PC-9 (cell line): ENCODE data around the gene IVD. TPM values are rescaled to one million over a fixed set of nuclear protein-coding genes. Genes with fewer than 3 reads are reported as not detected.

Experiments
- BruUV-seq: library from RNA; stranded (reverse); fragments of 400-500 nt; replicated peaks from 2 replicates; lab custom pipeline; 2021; lab: Mats Ljungman, UMichigan
- CTCF ChIA-PET: fragments of 300-600 bp; sonication (Branson Sonifier 250); formaldehyde crosslinking; loops from one replicate; lab custom pipeline; 2022; ENCODE audit warnings: antibody characterized with exemption; lab: Charles Lee
- POLR2A ChIA-PET: fragments of 300-600 bp; sonication (Branson Sonifier 250); formaldehyde crosslinking; loops from one replicate; lab custom pipeline; 2022; ENCODE audit warnings: antibody characterized with exemption; ENCODE audit not compliant: unreplicated experiment; lab: Charles Lee
- DNase-seq, 2 experiments: peaks; one replicate each; pipeline versions ENCODE4 v3.0.0 to v3.0.0-alpha.2; 2015 to 2022; ENCODE audit warnings: mixed read lengths in 1 of 2
- H2AFZ ChIP-seq: fragments of 200-600 bp; sonication (generic); 2 replicates; pipeline ENCODE4 v1.8.1; 2017; ENCODE audit warnings: antibody characterized with exemption
- H3F3A ChIP-seq: fragments of 200-600 bp; sonication (generic); 2 replicates; pipeline ENCODE4 v1.8.1; 2017; ENCODE audit warnings: antibody characterized with exemption, mild to moderate bottlenecking, low read depth; ENCODE audit not compliant: insufficient read depth
- H3K27ac ChIP-seq: fragments of 200-600 bp; sonication (generic); 2 replicates; pipeline ENCODE4 v1.6.1; 2016; ENCODE audit warnings: mixed run types
- H3K27me3 ChIP-seq: fragments of 200-600 bp; sonication (generic); 2 replicates; pipeline ENCODE4 v1.6.1; 2016; ENCODE audit warnings: low read depth, mixed run types; ENCODE audit not compliant: insufficient read depth
- H3K36me3 ChIP-seq: fragments of 200-600 bp; sonication (generic); 2 replicates; pipeline ENCODE4 v1.6.1; 2016; ENCODE audit warnings: low read depth, mixed run types
- H3K4me1 ChIP-seq: fragments of 200-600 bp; sonication (generic); replicated peaks from 2 replicates; pipeline ENCODE4 v1.6.1; 2016; ENCODE audit warnings: mixed run types; ENCODE audit not compliant: insufficient read depth
- H3K4me2 ChIP-seq: fragments of 200-600 bp; sonication (generic); 2 replicates; pipeline ENCODE4 v1.6.1; 2017; ENCODE audit warnings: mixed run types
- H3K4me3 ChIP-seq: fragments of 200-600 bp; sonication (generic); 2 replicates; pipeline ENCODE4 v1.6.1; 2016; ENCODE audit warnings: mixed run types
- H3K79me2 ChIP-seq: fragments of 200-600 bp; sonication (generic); 2 replicates; pipeline ENCODE4 v1.6.1; 2017; ENCODE audit warnings: low read depth, mixed run types
- H3K9me2 ChIP-seq: fragments of 200-600 bp; sonication (generic); 2 replicates; pipeline ENCODE4 v1.8.1; 2017; ENCODE audit warnings: mild to moderate bottlenecking; ENCODE audit not compliant: insufficient read depth
- H3K9me3 ChIP-seq: fragments of 200-600 bp; sonication (generic); 2 replicates; pipeline ENCODE4 v1.8.1; 2016; ENCODE audit warnings: low read depth; ENCODE audit not compliant: insufficient read depth
- H4K20me1 ChIP-seq: fragments of 200-600 bp; sonication (generic); 2 replicates; pipeline ENCODE4 v1.8.1; 2017; ENCODE audit not compliant: insufficient read depth
- CTCF ChIP-seq: fragments of 200-600 bp; sonication (generic); conservative IDR thresholded peaks from 2 replicates; pipeline ENCODE4 v1.6.1; 2017; ENCODE audit warnings: mixed run types, antibody characterized with exemption, mild to moderate bottlenecking, moderate library complexity
- EZH2 ChIP-seq: fragments of 200-600 bp; sonication (generic); IDR thresholded peaks from 2 replicates; pipeline ENCODE4 v1.8.0; 2017; ENCODE audit warnings: antibody characterized with exemption, low read depth
- intact Hi-C: fragments of 100-400 bp; cut with micrococcal nuclease; formaldehyde crosslinking; loops from one replicate; pipeline ENCODE4 v1.10.0; 2022; ENCODE audit not compliant: unreplicated experiment
- total RNA-seq: library from RNA; stranded (reverse); gene quantifications from 2 replicates; pipeline ENCODE4 v1.2.3, GENCODE V29; 2021

IVD gene
- total RNA-seq, 1 experiment from 2014 or later: 82.5 TPM

DNA sequence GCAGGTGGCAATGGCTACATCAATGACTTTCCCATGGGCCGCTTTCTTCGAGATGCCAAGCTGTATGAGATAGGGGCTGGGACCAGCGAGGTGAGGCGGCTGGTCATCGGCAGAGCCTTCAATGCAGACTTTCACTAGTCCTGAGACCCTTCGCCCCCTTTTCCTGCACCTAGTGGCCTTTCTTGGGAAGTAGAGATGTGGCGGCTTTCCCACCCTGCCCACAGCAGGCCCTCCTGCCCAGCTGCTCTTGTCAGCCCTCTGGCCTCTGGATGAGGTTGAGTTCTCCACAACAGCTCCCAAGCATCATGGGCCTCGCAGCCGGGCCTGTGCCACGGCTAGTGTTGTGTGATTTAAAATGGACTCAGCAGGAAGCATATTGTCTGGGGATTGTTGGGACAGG lies 12.5 kb downstream of the IVD start:
- Histone ChIP-seq H3K27me3 (no peaks in the 10 kb centered on the region), H3K9me3 (no peaks in the 10 kb centered on the region), H3F3A (peaks cover 21% of the 10 kb centered on the region), H2AFZ (no peak overlapping the region), H3K4me3 (no peak overlapping the region), H4K20me1 (no peaks in the 10 kb centered on the region), H3K27ac (no peak overlapping the region), H3K4me1 (peaks cover 20% of the 10 kb centered on the region), H3K9me2 (no peaks in the 10 kb centered on the region), H3K79me2 (no peaks in the 10 kb centered on the region), H3K36me3 (no peaks in the 10 kb centered on the region), H3K4me2 (no peak overlapping the region)
- no peak for DNase-seq
- no peak for TF ChIP-seq CTCF
- TF ChIP-seq EZH2: no peak
- intact Hi-C loops: no loop called here
- ChIA-PET POLR2A (interaction anchor here (0.9 kb wide), 1 partner anchor 22 kb away, joined by 3 read pairs; the partner anchor contains the start of gene BAHD1), CTCF (no interaction called here)
- no TSS peak for BruUV-seq

DNA sequence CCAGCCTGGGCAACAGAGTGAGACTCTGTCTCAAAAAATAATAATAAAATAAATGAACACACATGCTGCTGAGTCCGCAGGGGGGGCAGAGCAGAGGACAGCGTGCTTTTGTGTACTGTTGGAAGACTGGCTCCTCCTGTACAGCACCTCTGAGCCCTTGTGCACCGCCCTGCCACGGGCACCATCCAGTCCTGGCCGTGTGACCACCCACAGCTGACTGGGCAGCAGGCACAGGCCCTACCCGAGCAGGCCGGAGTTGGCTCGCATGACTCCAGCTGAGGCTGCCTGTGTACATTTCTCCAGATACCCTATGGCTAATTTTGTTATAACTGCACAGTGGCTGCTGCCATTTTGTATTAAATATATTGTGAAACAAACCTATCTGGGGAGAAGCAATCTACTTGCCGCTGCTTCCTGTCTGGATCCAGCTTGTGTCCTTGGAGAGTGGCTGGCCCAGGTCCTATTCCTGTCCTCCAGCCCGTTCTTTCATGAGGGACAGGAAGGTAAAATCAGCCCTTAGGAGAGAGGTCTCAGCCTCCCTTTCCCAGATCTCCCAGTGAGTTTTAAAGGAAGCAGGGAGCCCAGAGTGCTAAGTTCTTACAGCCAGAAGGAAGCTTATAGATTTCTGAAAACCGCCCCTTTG lies 14.6 kb downstream of the IVD start:
- ChIA-PET POLR2A (interaction anchor here (0.6 kb wide), 1 partner anchor 77 kb away, joined by 3 read pairs; no protein-coding TSS in a partner anchor), CTCF (interaction anchor here (0.8 kb wide), 1 partner anchor 10 kb away, joined by 5 read pairs; no protein-coding TSS in a partner anchor)
- TF ChIP-seq CTCF (no peak), EZH2 (no peak)
- H3K9me3 ChIP-seq: no peaks in the 10 kb centered on the region
- no peaks in the 10 kb centered on the region for H3K36me3 ChIP-seq
- H3K27ac ChIP-seq: peak overlapping the region; percentile 40
- peaks cover 20% of the 10 kb centered on the region for H3K4me1 ChIP-seq
- no peaks in the 10 kb centered on the region for H4K20me1 ChIP-seq
- H3K4me3 ChIP-seq: no peak overlapping the region
- H3F3A ChIP-seq: peaks cover 21% of the 10 kb centered on the region
- no peaks in the 10 kb centered on the region for H3K27me3 ChIP-seq
- no peak for DNase-seq
- BruUV-seq: no TSS peak
- intact Hi-C loops: loop anchor here (1.0 to 10.0 kb wide), 4 partner anchors 38 to 205 kb away; partner anchors contain the start of genes INAFM2 and KNSTRN
- no peaks in the 10 kb centered on the region for H3K9me2 ChIP-seq
- H2AFZ ChIP-seq: no peak overlapping the region
- H3K4me2 ChIP-seq: peak overlapping the region; percentile 42
- no peaks in the 10 kb centered on the region for H3K79me2 ChIP-seq

GRCh38 chr15:40420793-40421192 lies 15.2 kb downstream of the IVD start:
- peak overlapping the region; percentile 42 for H3K4me2 ChIP-seq
- H3K9me2 ChIP-seq: no peaks in the 10 kb centered on the region
- H3K79me2 ChIP-seq: no peaks in the 10 kb centered on the region
- ChIA-PET POLR2A (interaction anchor here (0.6 kb wide), 1 partner anchor 77 kb away, joined by 3 read pairs; no protein-coding TSS in a partner anchor), CTCF (interaction anchor here (0.8 kb wide), 1 partner anchor 10 kb away, joined by 5 read pairs; no protein-coding TSS in a partner anchor)
- intact Hi-C loops: loop anchor here (1.0 to 10.0 kb wide), 6 partner anchors 38 to 206 kb away; partner anchors contain the start of genes INAFM2 and KNSTRN
- H3K9me3 ChIP-seq: no peaks in the 10 kb centered on the region
- TF ChIP-seq CTCF (no peak), EZH2 (no peak)
- no peaks in the 10 kb centered on the region for H3K36me3 ChIP-seq
- H3K4me3 ChIP-seq: no peak overlapping the region
- no peak overlapping the region for H2AFZ ChIP-seq
- peaks cover 20% of the 10 kb centered on the region for H3K4me1 ChIP-seq
- no peaks in the 10 kb centered on the region for H4K20me1 ChIP-seq
- H3K27ac ChIP-seq: peak overlapping the region; percentile 40
- no TSS peak for BruUV-seq
- H3K27me3 ChIP-seq: no peaks in the 10 kb centered on the region
- peak; percentile 76 to 95 for DNase-seq
- H3F3A ChIP-seq: peaks cover 21% of the 10 kb centered on the region
